ENCODE measurements around the gene LDLRAD4.

GRCh38 chr18:13229001-13229671, 10.6 kb downstream of the LDLRAD4 start:
- TF ChIP-seq, protein P1, sequence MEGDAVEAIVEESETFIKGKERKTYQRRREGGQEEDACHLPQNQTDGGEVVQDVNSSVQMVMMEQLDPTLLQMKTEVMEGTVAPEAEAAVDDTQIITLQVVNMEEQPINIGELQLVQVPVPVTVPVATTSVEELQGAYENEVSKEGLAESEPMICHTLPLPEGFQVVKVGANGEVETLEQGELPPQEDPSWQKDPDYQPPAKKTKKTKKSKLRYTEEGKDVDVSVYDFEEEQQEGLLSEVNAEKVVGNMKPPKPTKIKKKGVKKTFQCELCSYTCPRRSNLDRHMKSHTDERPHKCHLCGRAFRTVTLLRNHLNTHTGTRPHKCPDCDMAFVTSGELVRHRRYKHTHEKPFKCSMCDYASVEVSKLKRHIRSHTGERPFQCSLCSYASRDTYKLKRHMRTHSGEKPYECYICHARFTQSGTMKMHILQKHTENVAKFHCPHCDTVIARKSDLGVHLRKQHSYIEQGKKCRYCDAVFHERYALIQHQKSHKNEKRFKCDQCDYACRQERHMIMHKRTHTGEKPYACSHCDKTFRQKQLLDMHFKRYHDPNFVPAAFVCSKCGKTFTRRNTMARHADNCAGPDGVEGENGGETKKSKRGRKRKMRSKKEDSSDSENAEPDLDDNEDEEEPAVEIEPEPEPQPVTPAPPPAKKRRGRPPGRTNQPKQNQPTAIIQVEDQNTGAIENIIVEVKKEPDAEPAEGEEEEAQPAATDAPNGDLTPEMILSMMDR (IDR thresholded peaks at IDR 0.05; ENCODE audit: borderline replicate concordance, extremely low read depth, low read length, poor library complexity, severe bottlenecking), result no peak
- TF ChIP-seq EZH2 (IDR thresholded peaks at IDR 0.05; ENCODE audit: borderline replicate concordance, low read depth, low read length, severe bottlenecking), result no peak

Measured in DND-41 (cell line).